ENCODE data around the gene SLC39A13. TPM values are rescaled to one million over a fixed set of nuclear protein-coding genes. Genes with fewer than 3 reads are reported as not detected.

Gene SLC39A13
- total RNA-seq, 1 experiment from 2014 or later = 29.2 TPM

DNA sequence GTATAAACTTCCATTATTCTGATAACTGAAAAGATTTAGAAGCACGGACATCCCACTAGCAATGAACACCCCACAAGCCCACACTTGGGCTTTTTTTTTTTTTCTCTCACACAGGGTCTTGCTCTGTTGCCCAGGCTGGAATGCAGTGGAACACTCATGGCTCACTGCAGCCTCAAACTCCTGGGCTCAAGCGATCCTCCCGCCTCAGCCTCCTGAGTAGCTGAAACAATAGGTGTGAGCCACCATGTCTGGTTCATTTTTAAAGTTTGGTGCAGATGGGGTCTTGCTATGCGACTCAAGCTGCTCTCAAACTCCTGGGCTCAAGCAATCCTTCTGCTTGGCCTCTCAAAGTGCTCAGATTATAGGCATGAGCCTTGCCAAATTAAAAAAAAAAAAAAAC, 37.5 kb downstream of the SLC39A13 start:
- no peak overlapping the region for H3K14ac ChIP-seq (ENCODE audit: insufficient read depth, low read length)
- H4K5ac ChIP-seq (ENCODE audit: insufficient read length, low read depth, low read length) = no peak overlapping the region
- no peaks in the 10 kb centered on the region for H3K9me3 ChIP-seq (ENCODE audit: control insufficient read depth, low read depth, low read length)
- H3T11ph ChIP-seq (ENCODE audit: low read length) = no peak overlapping the region
- no peak overlapping the region for H3K18ac ChIP-seq (ENCODE audit: insufficient read length, low read depth, low read length)
- H3K9me3 Mint-ChIP-seq = no peaks in the 10 kb centered on the region
- no peak overlapping the region for H4K91ac ChIP-seq (ENCODE audit: insufficient read length, low read depth, low read length)
- no peaks in the 10 kb centered on the region for H3K23me2 ChIP-seq (ENCODE audit: insufficient read length, low read depth, low read length, poor library complexity, severe bottlenecking)
- peaks cover 4% of the 10 kb centered on the region in 2 experiments; a peak in 2 of 4 replicates for H3K4me1 Mint-ChIP-seq
- no peak overlapping the region for H3K9ac ChIP-seq (ENCODE audit: extremely low read depth, insufficient read length, low read length)
- no peak overlapping the region for H2AFZ ChIP-seq (ENCODE audit: low read length)
- DNase-seq = no peak
- no peak overlapping the region for H2AK5ac ChIP-seq (ENCODE audit: insufficient read length, low read length)
- H3K4me2 ChIP-seq (ENCODE audit: insufficient read depth, insufficient read length, low read length) = no peak overlapping the region
- H2BK20ac ChIP-seq (ENCODE audit: low read depth, low read length, poor library complexity, severe bottlenecking) = no peak overlapping the region
- H3K4ac ChIP-seq (ENCODE audit: low read depth, low read length) = no peak overlapping the region
- no peak overlapping the region for H3K27ac ChIP-seq (ENCODE audit: insufficient read length, low read depth, low read length)
- no peak overlapping the region for H3K27ac Mint-ChIP-seq
- H3K4me1 ChIP-seq (ENCODE audit: insufficient read depth, low read length) = no peaks in the 10 kb centered on the region
- no peak overlapping the region for H4K8ac ChIP-seq (replicated peaks; ENCODE audit: insufficient read length, low read depth, low read length)
- H3K27me3 ChIP-seq (ENCODE audit: insufficient read depth, low read length) = no peaks in the 10 kb centered on the region
- no peak overlapping the region for H2BK5ac ChIP-seq (ENCODE audit: insufficient read length, low read length)
- H2BK15ac ChIP-seq (ENCODE audit: low read depth, low read length) = no peak overlapping the region
- no peak overlapping the region for H2BK12ac ChIP-seq (ENCODE audit: insufficient read length, low read depth, low read length)
- no peaks in the 10 kb centered on the region for H3K36me3 Mint-ChIP-seq (ENCODE audit: insufficient read depth in 1 of 3, low read depth in 3 of 3)
- H2BK120ac ChIP-seq (ENCODE audit: low read depth, low read length, poor library complexity, severe bottlenecking) = no peak overlapping the region
- H3K79me1 ChIP-seq (ENCODE audit: insufficient read depth, low read depth, low read length, poor library complexity, severe bottlenecking) = no peaks in the 10 kb centered on the region
- no peak for TF ChIP-seq CTCF (conservative IDR thresholded peaks at IDR 0.05)
- WGBS (ENCODE audit: extremely low coverage, insufficient read length, low lambda C conversion rate) = no CpG with 5 or more reads among the region's 4 CpGs
- H3K23ac ChIP-seq (ENCODE audit: insufficient read length, low read depth, low read length) = no peak overlapping the region
- no peak overlapping the region for H3K4me3 Mint-ChIP-seq
- H3K79me2 ChIP-seq (ENCODE audit: insufficient read depth, low read length) = no peaks in the 10 kb centered on the region
- no peaks in the 10 kb centered on the region for H3K27me3 Mint-ChIP-seq (ENCODE audit: low read depth)
- H4K20me1 ChIP-seq (ENCODE audit: control insufficient read depth, insufficient read depth, insufficient read length) = no peaks in the 10 kb centered on the region
- H3K56ac ChIP-seq (ENCODE audit: insufficient read length, low read depth, low read length) = no peak overlapping the region
